HepG2 (cell line): ENCODE measurements around the gene NDUFAF5. TPM values are rescaled to one million over a fixed set of nuclear protein-coding genes. Genes with fewer than 3 reads are reported as not detected.

ENCODE experiments used
- ATAC-seq: fragments of 200-7000 bp; cut with Tn5 transposase; 3 replicates; pipeline ENCODE4 v1.9.1; 2020; ENCODE audit warnings: mild to moderate bottlenecking, moderate library complexity
- BruUV-seq: library from RNA; stranded (reverse); fragments of 400-500 nt; replicated peaks from 2 replicates; lab custom pipeline; 2021; lab: Mats Ljungman, UMichigan
- CTCF ChIA-PET: fragments of 300-600 bp; formaldehyde crosslinking; extraction: SDS; loops from one replicate; lab custom pipeline; 2021; ENCODE audit warnings: low total read pairs, inconsistent platforms, low intra/inter-chr PET ratio; lab: Yijun Ruan, JAX
- POLR2A ChIA-PET: fragments of 350-600 bp; sonication (Branson Sonifier 250); formaldehyde crosslinking; loops from one replicate; lab custom pipeline; 2020; ENCODE audit warnings: antibody characterized with exemption, inconsistent platforms; lab: Yijun Ruan, JAX
- DNase-seq: peaks from one replicate; pipeline ENCODE4 v3.0.0-alpha.2; 2015; ENCODE audit warnings: low spot score
- FAIRE-seq: peaks from 3 replicates; lab custom pipeline; 2011; peaks lifted over from hg19 to GRCh38; lab: Jason Lieb, UNC
- H2AFZ ChIP-seq: one replicate; pipeline ENCODE4 v1.6.1; 2011; ENCODE audit warnings: low read length, inconsistent platforms
- H3K27ac ChIP-seq: fragments of 300-600 bp; 3 replicates; pipeline ENCODE4 v1.8.0; 2011; ENCODE audit warnings: mixed run types, mild to moderate bottlenecking, mixed read lengths, low read length, inconsistent platforms; ENCODE audit not compliant: insufficient read depth; ENCODE audit errors: extremely low read length
- H3K27me3 ChIP-seq, 2 experiments: fragments of 200-600 bp in 1 of 2; 2 replicates in 1 of 2; 3 replicates in 1 of 2; pipeline versions ENCODE4 v1.6.0 to v1.8.0; 2011; ENCODE audit warnings: low read length in 2 of 2, mild to moderate bottlenecking in 2 of 2, moderate library complexity in 2 of 2, inconsistent platforms in 1 of 2; ENCODE audit not compliant: insufficient read depth in 2 of 2, control insufficient read depth in 1 of 2
- H3K36me3 ChIP-seq, 2 experiments: fragments of 200-600 bp in 1 of 2; replicated peaks in 1 of 2; 2 replicates in 1 of 2; 3 replicates in 1 of 2; pipeline versions ENCODE4 v1.5.1 to v1.8.0; 2011; ENCODE audit warnings: low read length in 2 of 2, inconsistent platforms in 1 of 2; ENCODE audit not compliant: insufficient read depth in 2 of 2, control insufficient read depth in 1 of 2
- H3K4me1 ChIP-seq: 2 replicates; pipeline ENCODE4 v1.5.1; 2012; ENCODE audit warnings: low read length, inconsistent platforms; ENCODE audit not compliant: insufficient read depth
- H3K4me2 ChIP-seq: 2 replicates; pipeline ENCODE4 v1.6.0; 2011; ENCODE audit warnings: low read depth, low read length, inconsistent platforms
- H3K4me3 ChIP-seq, 3 experiments: fragments of 200-600 bp in 1 of 3; sonication (generic), shearing (Covaris generic) in 1 of 3; replicated peaks in 1 of 3; 2 replicates each; pipeline ENCODE4 v1.5.1; 2011 to 2016; ENCODE audit warnings: low read length in 3 of 3, inconsistent platforms in 2 of 3, low read depth in 2 of 3, mild to moderate bottlenecking in 2 of 3, control low read depth in 1 of 3, mixed read lengths in 1 of 3; ENCODE audit not compliant: insufficient read depth in 1 of 3
- H3K79me2 ChIP-seq: one replicate; pipeline ENCODE4 v1.6.1; 2011; ENCODE audit warnings: low read length, inconsistent platforms; ENCODE audit not compliant: insufficient read depth
- H3K9ac ChIP-seq: 2 replicates; pipeline ENCODE4 v1.6.0; 2011; ENCODE audit warnings: mild to moderate bottlenecking, low read depth, low read length, inconsistent platforms; ENCODE audit not compliant: insufficient read depth
- H3K9me3 ChIP-seq: 2 replicates; pipeline ENCODE4 v1.5.1; 2012; ENCODE audit warnings: mild to moderate bottlenecking, low read length
- H4K20me1 ChIP-seq: 2 replicates; pipeline ENCODE4 v1.6.0; 2011; ENCODE audit warnings: inconsistent platforms, mild to moderate bottlenecking, low read length, moderate library complexity; ENCODE audit not compliant: insufficient read depth
- FIP1L1 ChIP-seq: fragments of 200-400 bp; formaldehyde crosslinking; IDR thresholded peaks from 2 replicates; pipeline ENCODE4 v1.6.1; 2018; ENCODE audit warnings: low read depth, mild to moderate bottlenecking, low read length, moderate library complexity, borderline replicate concordance; ENCODE audit not compliant: insufficient read depth
- MBD4 ChIP-seq: IDR thresholded peaks from 2 replicates; pipeline ENCODE4 v1.6.1; 2012; ENCODE audit warnings: low read length, inconsistent platforms, borderline replicate concordance
- MZF1 ChIP-seq: sonication (generic); formaldehyde crosslinking; IDR thresholded peaks from 2 replicates; pipeline ENCODE4 v1.8.1; 2023; ENCODE audit warnings: mild to moderate bottlenecking, missing genetic modification reagents, borderline replicate concordance
- ONECUT2 ChIP-seq: sonication (generic); formaldehyde crosslinking; IDR thresholded peaks from 2 replicates; pipeline ENCODE4 v1.4.0; 2020; ENCODE audit warnings: missing genetic modification reagents
- RBFOX2 ChIP-seq: fragments of 200-400 bp; formaldehyde crosslinking; IDR thresholded peaks from 2 replicates; pipeline ENCODE4 v1.6.1; 2017; ENCODE audit warnings: low read depth, mild to moderate bottlenecking, low read length
- SALL2 ChIP-seq: sonication (generic); formaldehyde crosslinking; IDR thresholded peaks from 2 replicates; pipeline ENCODE4 v1.8.1; 2023; ENCODE audit warnings: mild to moderate bottlenecking, missing genetic modification reagents, inconsistent platforms
- SIX1 ChIP-seq: sonication (generic); formaldehyde crosslinking; IDR thresholded peaks from 2 replicates; pipeline ENCODE4 v1.4.0; 2020; ENCODE audit warnings: missing genetic modification reagents, borderline replicate concordance
- ZBTB38 ChIP-seq: sonication (generic); formaldehyde crosslinking; IDR thresholded peaks from 2 replicates; pipeline ENCODE4 v1.5.1; 2020; ENCODE audit warnings: mild to moderate bottlenecking, missing genetic modification reagents
- ZFP36L2 ChIP-seq: sonication (generic); formaldehyde crosslinking; IDR thresholded peaks from 2 replicates; pipeline ENCODE4 v1.4.0; 2020; ENCODE audit warnings: missing genetic modification reagents
- ZNF121 ChIP-seq: sonication (generic); formaldehyde crosslinking; IDR thresholded peaks from 2 replicates; pipeline ENCODE4 v1.5.0; 2020; ENCODE audit warnings: mild to moderate bottlenecking, missing genetic modification reagents
- ZNF430 ChIP-seq: sonication (generic); formaldehyde crosslinking; IDR thresholded peaks from 2 replicates; pipeline ENCODE4 v1.9.0; 2021; ENCODE audit warnings: mild to moderate bottlenecking, missing genetic modification reagents
- ZNF530 ChIP-seq: sonication (generic); formaldehyde crosslinking; IDR thresholded peaks from 2 replicates; pipeline ENCODE4 v1.5.0; 2020; ENCODE audit warnings: low read depth, mild to moderate bottlenecking, missing genetic modification reagents
- ZNF737 ChIP-seq: sonication (generic); formaldehyde crosslinking; IDR thresholded peaks from 2 replicates; pipeline ENCODE4 v1.5.0; 2020; ENCODE audit warnings: missing genetic modification reagents, mild to moderate bottlenecking, borderline replicate concordance
- ZNF749 ChIP-seq: sonication (generic); formaldehyde crosslinking; IDR thresholded peaks from 2 replicates; pipeline ENCODE4 v1.8.0; 2022; ENCODE audit warnings: mild to moderate bottlenecking, missing genetic modification reagents, moderate library complexity, borderline replicate concordance
- ZNF792 ChIP-seq: IDR thresholded peaks from 2 replicates; pipeline ENCODE4 v1.6.1; 2016
- WGBS: methylation state at CpG from one replicate; pipeline ENCODE4 v1.1.6; 2017; ENCODE audit warnings: low lambda C conversion rate; 5-methylcytosine and 5-hydroxymethylcytosine counted together
- in situ Hi-C: cut with HindIII; loops from 2 replicates; pipeline ENCODE4 v1.10.0; 2017; ENCODE audit warnings: low pct_unique_long_range_greater_than_20kb; ENCODE audit not compliant: extremely low pct_ligation_motif_present
- intact Hi-C: fragments of 100-400 bp; cut with micrococcal nuclease; formaldehyde crosslinking; loops from one replicate; pipeline ENCODE4 v1.10.0; 2022; ENCODE audit not compliant: unreplicated experiment
- polyA plus RNA-seq, 8 experiments: library from polyadenylated mRNA; depleted of rRNA in 3 of 8; stranded (reverse) in 7 of 8; unstranded in 1 of 8; fragments of >200 nt; fragmentation: Illumina TruSeq in 4 of 8; extraction: Trizol in 4 of 8; gene quantifications; 2 replicates each; pipeline versions ENCODE4 v1.2.1 to v1.2.3, GENCODE V29; 2011 to 2016; ENCODE audit warnings: low read depth in 4 of 8, missing spikeins in 1 of 8, mixed read lengths in 1 of 8; ENCODE audit not compliant: insufficient read depth in 1 of 8
- total RNA-seq, 5 experiments: library from RNA; depleted of rRNA; stranded (reverse); fragments of >200 nt; fragmentation: Illumina TruSeq; extraction: Trizol; gene quantifications; 2 replicates each; pipeline ENCODE4 v1.2.3, GENCODE V29; 2016; ENCODE audit warnings: low read depth in 1 of 5
- TF ChIP-seq, protein P1 (sequence below): sonication (generic); formaldehyde crosslinking; IDR thresholded peaks from 2 replicates; pipeline ENCODE4 v1.4.0; 2020; ENCODE audit warnings: missing genetic modification reagents

Gene NDUFAF5
- total and polyA plus RNA-seq, 2 of the 13 experiments (the other 11 are each of a cell fraction or from before 2014, with no cell fraction given), result 23.1 to 66.7 TPM

- TF ChIP-seq ZFP36L2 (CRISPR knock-in tag), result no peak
These were observed 7.6 kb upstream of the NDUFAF5 start (continued) for GRCh38 chr20:13777171-13777601.

DNA sequence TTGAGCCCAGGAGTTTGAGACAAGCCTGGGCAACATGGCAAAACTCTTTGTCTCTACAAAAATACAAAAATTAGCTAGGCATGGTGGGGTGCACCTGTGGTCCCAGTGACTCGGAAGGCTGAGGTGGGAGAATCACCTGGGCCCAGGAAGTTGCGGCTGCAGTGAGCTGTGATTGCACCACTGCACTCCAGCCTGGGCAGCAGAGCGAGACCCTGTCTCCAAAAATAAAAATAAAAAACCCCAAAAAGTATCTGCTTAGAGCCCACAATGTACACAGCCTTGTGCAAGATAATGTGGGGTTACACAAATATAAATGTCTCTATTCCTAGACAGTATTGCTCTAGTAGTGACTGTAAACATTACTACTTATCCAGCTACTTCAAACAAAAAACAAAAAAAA lies 6.0 kb upstream of the NDUFAF5 start:
- peaks cover 21 to 73% of the 10 kb centered on the region in 2 experiments for H3K36me3 ChIP-seq
- H3K9ac ChIP-seq, result no peak overlapping the region
- intact Hi-C loops, result no loop called here
- no peak overlapping the region for H2AFZ ChIP-seq
- peaks cover 39% of the 10 kb centered on the region for H3K4me1 ChIP-seq
- 99% methylated on average over 3 of the region's 3 CpGs for WGBS
- H3K4me3 ChIP-seq, result no peak overlapping the region
- H3K9me3 ChIP-seq, result no peaks in the 10 kb centered on the region
- ATAC-seq (no peak), FAIRE-seq (no peak), DNase-seq (no peak)
- H4K20me1 ChIP-seq, result peaks cover 4% of the 10 kb centered on the region; the same call in 1 of the 2 replicates
- BruUV-seq, result no TSS peak
- POLR2A ChIA-PET, result no interaction called here
- CTCF ChIA-PET, result no interaction called here
- H3K27ac ChIP-seq, result no peak overlapping the region
- no peak overlapping the region for H3K4me2 ChIP-seq
- H3K79me2 ChIP-seq, result peaks cover 38% of the 10 kb centered on the region
- TF ChIP-seq ZNF121 (CRISPR knock-in tag), result 0 out of 2 replicates have a peak, but pooled peaks have one; percentile 10
- TF ChIP-seq RBFOX2, result 0 out of 2 replicates have a peak, but pooled peaks have one; percentile 8
- TF ChIP-seq ZNF792, result no peak
- H3K27me3 ChIP-seq, result no peaks in the 10 kb centered on the region
- in situ Hi-C loops, result no loop called here

- ATAC-seq (no peak), FAIRE-seq (no peak), DNase-seq (no peak)
- Histone ChIP-seq H3K36me3 (peaks cover 13 to 40% of the 10 kb centered on the region in 2 experiments), H3K4me2 (peak overlapping the region; percentile 88), H3K9me3 (no peaks in the 10 kb centered on the region), H3K27me3 (no peaks in the 10 kb centered on the region; a peak in 1 of 5 replicates), H4K20me1 (no peaks in the 10 kb centered on the region; the same call in 1 of the 2 replicates), H3K79me2 (peaks cover 80% of the 10 kb centered on the region), H3K9ac (peak overlapping the region; percentile 83), H2AFZ (no peak overlapping the region), H3K27ac (peak overlapping the region; percentile 93), H3K4me3 (peak overlapping the region; percentile 84 to 90 (median 86)), H3K4me1 (peaks cover 65% of the 10 kb centered on the region)
- ChIA-PET POLR2A (interaction anchor here (1.6 to 3.1 kb wide), 4 partner anchors 8 to 93 kb away, joined by 5 to 24 read pairs (median 8); no protein-coding TSS in a partner anchor), CTCF (no interaction called here)
- in situ Hi-C loops (loop anchor here (10.0 kb wide), 2 partner anchors 809 to 859 kb away; no protein-coding TSS in a partner anchor), intact Hi-C loops (loop anchor here (5.0 to 10.0 kb wide), 3 partner anchors 459 to 776 kb away; partner anchors contain the start of gene SPTLC3)
- BruUV-seq, result no TSS peak
- 50% methylated on average over 13 of the region's 13 CpGs for WGBS
- no peak for TF ChIP-seq SALL2 (CRISPR knock-in tag)
- TF ChIP-seq MZF1 (CRISPR knock-in tag), result no peak
- no peak for TF ChIP-seq ZNF737 (CRISPR knock-in tag)
- TF ChIP-seq ZBTB38, result peak; percentile 84; the same call in 1 of the 2 replicates
- no peak for TF ChIP-seq FIP1L1
- TF ChIP-seq ZNF530, result no peak
- no peak for TF ChIP-seq MBD4
- TF ChIP-seq ZNF121 (CRISPR knock-in tag), result peak; percentile 65; the same call in 1 of the 2 replicates
- no peak for TF ChIP-seq ZNF430 (CRISPR knock-in tag)
- TF ChIP-seq, protein P1, sequence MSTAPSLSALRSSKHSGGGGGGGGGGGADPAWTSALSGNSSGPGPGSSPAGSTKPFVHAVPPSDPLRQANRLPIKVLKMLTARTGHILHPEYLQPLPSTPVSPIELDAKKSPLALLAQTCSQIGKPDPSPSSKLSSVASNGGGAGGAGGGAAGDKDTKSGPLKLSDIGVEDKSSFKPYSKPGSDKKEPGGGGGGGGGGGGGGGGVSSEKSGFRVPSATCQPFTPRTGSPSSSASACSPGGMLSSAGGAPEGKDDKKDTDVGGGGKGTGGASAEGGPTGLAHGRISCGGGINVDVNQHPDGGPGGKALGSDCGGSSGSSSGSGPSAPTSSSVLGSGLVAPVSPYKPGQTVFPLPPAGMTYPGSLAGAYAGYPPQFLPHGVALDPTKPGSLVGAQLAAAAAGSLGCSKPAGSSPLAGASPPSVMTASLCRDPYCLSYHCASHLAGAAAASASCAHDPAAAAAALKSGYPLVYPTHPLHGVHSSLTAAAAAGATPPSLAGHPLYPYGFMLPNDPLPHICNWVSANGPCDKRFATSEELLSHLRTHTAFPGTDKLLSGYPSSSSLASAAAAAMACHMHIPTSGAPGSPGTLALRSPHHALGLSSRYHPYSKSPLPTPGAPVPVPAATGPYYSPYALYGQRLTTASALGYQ (CRISPR knock-in tag), result no peak
- no peak for TF ChIP-seq ZNF749
- TF ChIP-seq SIX1 (CRISPR knock-in tag), result no peak
- no peak for TF ChIP-seq ONECUT2 (CRISPR knock-in tag)
These were observed 1.3 kb upstream of the NDUFAF5 start for GRCh38 chr20:13783528-13783927.
